HG03175 (cell line): ENCODE data around the gene STAB2.
"Not testable (repeated sequence)": the region's sequence is repeated elsewhere in the genome, so short reads cannot be mapped to it uniquely, and the experiment has no call there.

Experiments
- ATAC-seq: cut with Tn5 transposase; IDR thresholded peaks from one replicate; pipeline ENCODE4 v1.9.1; 2021; ENCODE audit warnings: mild to moderate bottlenecking, moderate library complexity; ENCODE audit not compliant: unreplicated experiment

The STAB2 gene

GRCh38 chr12:103647267-103647666 lies 60.2 kb downstream of the STAB2 start:
- no peak for ATAC-seq

GRCh38 chr12:103652808-103653207 lies 65.7 kb downstream of the STAB2 start:
- no peak for ATAC-seq

GRCh38 chr12:103653568-103654173 lies 66.6 kb downstream of the STAB2 start:
- ATAC-seq, result not testable (repeated sequence)

GRCh38 chr12:103654816-103655215 lies 67.7 kb downstream of the STAB2 start:
- ATAC-seq, result no peak

DNA sequence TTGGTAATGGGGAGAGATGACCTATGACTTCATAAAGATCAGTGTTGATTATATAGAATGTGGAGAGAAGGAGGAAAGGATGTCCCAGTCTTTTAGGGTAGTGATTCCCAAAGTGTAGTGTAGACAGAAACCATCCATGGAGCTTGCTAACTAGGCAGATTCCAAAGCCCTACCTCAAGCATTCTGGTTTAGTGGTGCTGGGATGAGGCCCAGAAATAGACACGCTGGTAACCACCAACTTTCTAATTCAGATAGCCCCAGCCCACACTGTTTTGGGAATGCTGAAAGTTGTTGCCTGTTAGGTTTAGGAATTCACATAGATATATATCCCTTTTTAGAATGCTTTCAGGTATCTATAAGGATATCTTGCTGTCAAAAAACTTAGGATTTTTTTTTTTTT lies 69.2 kb downstream of the STAB2 start:
- ATAC-seq, result no peak

- no peak for ATAC-seq
Observed at GRCh38 chr12:103657331-103657730, 70.3 kb downstream of the STAB2 start.

DNA sequence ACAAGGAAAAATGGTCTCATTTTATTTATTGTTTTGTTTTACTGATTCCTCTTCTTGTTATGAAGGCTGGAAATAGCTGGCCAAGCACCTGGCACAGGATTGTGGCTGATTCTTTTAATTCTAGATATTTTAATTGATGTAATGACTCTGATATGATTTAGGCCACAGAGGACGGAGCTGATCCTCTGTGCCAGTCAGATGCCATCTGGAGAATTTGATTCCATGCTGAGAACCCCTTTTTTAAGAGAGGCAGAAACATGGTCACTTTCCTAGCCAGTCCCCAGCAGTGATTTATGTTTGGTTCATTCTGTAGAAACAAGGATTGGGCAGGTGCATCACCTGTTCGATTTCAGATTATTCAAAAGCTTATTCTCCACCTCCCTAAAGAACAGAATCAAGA lies 77.6 kb downstream of the STAB2 start:
- no peak for ATAC-seq

DNA sequence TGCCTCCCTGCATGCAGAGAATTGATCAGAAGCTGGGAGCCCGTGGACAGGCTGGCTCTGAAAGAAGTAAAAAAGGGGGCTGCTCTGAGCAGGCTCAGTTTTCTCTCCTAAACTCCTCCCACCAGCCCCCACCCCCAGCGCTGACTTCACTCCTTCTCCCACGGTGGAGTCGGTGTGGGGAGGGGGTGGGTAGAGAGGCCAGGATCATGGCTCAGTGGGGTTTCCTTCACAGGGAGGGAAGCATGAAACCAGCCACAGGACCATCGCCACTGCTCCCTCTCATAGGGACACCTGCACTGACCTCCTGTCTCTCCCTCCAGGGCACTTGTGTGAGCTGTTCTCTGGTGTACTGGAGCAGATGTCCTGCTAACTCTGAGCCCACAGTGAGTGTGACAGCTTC lies 78.9 kb downstream of the STAB2 start:
- no peak for ATAC-seq

GRCh38 chr12:103667125-103667524 lies 80.1 kb downstream of the STAB2 start:
- ATAC-seq, result no peak

DNA sequence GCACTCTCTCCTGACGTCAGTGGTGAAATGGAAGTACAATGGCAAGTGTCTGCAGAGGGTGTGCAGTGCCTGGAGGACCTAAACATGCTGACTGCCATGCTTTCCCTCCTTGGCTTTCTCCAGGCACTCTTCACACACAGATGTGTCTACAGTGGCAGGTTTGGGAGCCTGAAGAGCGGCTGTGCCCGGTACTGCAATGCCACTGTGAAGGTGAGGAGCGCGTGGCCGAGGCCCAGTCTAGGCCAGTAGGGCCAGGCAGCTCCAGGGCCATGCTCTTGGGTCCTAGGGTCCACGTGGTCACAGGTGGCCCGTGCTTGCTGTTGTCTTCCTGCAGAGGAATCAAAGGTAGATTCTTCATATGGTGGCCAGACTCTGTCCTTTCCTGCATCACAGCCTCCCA lies 81.4 kb downstream of the STAB2 start:
- ATAC-seq, result no peak

GRCh38 chr12:103671367-103671766 lies 84.3 kb downstream of the STAB2 start:
- ATAC-seq, result no peak

DNA sequence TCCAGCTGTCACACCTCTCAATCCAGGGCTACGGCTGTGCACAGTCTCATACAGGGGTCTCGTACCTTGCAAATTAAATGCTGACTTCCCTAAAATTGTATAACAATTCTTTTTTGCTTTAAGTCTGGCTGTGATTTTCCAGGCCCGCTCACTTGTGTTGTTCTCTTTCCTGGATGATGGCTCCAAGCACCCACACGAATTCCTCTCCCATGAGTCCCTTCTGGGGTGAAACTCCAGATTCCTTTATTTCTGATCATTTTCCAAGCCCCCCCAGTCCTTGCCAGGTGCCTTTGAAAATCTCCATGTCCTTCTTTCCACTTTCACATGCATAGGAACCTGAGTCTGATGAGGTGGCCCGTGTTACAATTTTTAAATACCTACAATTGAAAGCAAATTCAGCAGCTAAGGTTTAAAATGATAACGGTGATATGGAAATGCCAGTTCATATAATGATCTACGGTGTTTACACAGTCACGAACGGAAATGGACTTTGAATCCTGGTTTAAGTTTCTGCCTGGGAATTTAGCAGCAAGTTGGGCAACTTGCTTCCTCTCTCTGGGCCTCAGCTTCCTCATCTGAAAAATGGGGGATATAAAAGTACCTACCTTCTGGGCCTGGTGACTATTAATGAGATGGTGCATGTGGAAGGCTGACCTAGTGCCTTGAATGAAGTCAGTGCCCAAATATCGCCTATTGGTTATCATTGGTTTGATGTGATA lies 85.5 kb downstream of the STAB2 start:
- no peak for ATAC-seq

GRCh38 chr12:103673487-103673886 lies 86.4 kb downstream of the STAB2 start:
- no peak for ATAC-seq

DNA sequence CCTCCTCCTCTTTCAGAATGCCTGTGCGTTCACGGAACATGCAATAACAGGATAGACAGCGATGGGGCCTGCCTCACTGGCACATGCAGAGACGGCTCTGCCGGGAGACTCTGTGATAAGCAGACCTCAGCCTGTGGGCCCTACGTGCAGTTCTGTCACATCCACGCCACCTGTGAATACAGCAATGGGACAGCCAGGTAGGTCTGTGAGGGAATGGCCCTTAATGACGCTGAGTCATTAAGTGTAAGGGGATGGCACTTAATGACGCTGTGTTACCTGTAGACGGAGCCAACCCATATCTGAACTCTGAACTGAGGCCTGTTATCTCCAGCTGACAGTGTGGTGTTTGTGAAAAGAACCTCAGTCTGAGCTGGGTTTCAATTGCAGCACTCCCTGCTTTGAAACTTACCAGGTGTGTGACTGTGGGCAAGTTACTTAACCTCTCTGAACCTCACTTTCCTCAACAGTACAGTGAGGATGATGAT lies 86.9 kb downstream of the STAB2 start:
- ATAC-seq, result no peak

GRCh38 chr12:103676893-103677292 lies 89.8 kb downstream of the STAB2 start:
- ATAC-seq, result no peak

GRCh38 chr12:103677341-103677740 lies 90.3 kb downstream of the STAB2 start:
- ATAC-seq, result no peak

GRCh38 chr12:103677905-103678304 lies 90.8 kb downstream of the STAB2 start:
- no peak for ATAC-seq

- no peak for ATAC-seq
Observed at GRCh38 chr12:103679421-103680170, 92.5 kb downstream of the STAB2 start.

DNA sequence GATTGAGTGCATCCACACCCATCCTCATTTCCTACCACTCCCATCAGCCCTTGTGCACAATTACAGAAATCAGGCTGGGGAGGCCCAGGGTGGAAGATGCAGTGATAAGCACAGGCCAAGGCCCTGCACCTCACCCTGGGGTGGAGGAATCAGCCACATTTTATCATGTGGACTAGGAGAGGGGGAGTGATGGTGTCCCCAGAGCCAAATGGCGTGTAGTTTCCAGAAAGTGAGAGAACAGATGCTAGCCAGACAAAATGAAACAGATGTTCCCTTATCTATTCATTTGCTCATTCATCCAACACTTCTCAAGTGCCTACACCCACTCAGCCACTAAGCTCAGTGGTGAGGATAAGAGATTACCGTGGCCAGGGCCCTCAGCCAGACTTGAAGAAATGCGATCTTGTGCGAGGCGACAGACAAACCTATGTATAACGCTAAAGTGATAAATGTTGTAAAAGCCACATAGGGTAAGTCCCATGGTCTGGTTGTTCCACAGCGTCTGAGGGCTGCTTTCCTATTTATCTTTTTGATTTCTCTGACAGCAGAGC lies 93.6 kb downstream of the STAB2 start:
- no peak for ATAC-seq

DNA sequence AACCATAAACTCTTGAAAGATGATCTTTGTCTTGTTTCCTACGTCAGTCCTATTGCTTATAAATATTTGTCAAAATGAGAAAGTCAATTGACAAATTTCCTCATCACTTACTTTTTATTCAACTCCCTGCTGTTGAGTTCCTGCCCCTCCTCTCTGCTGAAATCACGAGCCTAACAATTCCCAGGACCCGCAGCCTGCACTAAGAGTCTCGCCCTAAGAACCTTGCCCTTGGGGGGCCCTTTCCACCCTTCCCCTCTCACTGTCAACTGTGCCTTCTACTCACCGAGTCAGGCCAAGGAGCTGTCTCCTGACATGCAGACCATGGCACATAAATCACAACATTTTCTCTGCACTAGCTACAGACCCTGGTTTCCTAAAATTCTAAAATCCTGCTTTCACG lies 99.0 kb downstream of the STAB2 start:
- no peak for ATAC-seq

DNA sequence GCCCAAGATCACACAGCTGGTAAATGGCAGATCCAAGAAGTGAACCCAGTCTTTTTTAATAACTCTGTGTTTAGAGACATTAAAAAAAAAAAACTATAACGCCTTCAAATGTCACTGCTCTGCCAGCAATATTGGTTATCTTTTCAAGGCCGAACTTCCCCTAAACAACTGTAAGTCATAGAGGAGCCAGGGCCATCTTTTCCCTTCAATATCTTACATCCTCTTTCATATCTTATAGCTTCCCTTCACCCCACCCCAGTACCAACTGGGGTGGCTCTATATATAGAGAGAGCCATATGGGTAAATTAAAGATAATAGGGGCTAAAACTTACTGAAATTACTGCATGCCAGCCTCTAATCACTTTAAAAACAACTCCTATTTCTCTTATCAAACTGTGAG lies 100.2 kb downstream of the STAB2 start:
- no peak for ATAC-seq
